Naive B cell (primary cell): ENCODE measurements around the gene ATP5MG. TPM values are rescaled to one million over a fixed set of nuclear protein-coding genes. Genes with fewer than 3 reads are reported as not detected.
"Not testable (repeated sequence)": the region's sequence is repeated elsewhere in the genome, so short reads cannot be mapped to it uniquely, and the experiment has no call there.

ENCODE experiments used
- ATAC-seq, 2 donors: fragments of 150-1000 bp; cut with Tn5 transposase; 2 replicates each; pipeline ENCODE4 v1.10.0; 2021; ENCODE audit warnings: low read depth in 2 of 2, mild to moderate bottlenecking in 2 of 2, moderate library complexity in 2 of 2
- DNase-seq: peaks from one replicate; pipeline ENCODE4 v3.0.0; 2022
- H3K27ac Mint-ChIP-seq, 6 donors: one replicate each; pipeline ENCODE4 v1.8.0; 2020 to 2022; ENCODE audit warnings: mild to moderate bottlenecking in 6 of 6, mixed read lengths in 6 of 6, moderate library complexity in 5 of 6, inconsistent platforms in 2 of 6
- H3K27me3 Mint-ChIP-seq, 3 donors: one replicate each; pipeline ENCODE4 v1.8.0; 2021 to 2022; ENCODE audit warnings: mixed read lengths in 3 of 3, mild to moderate bottlenecking in 1 of 3
- H3K36me3 Mint-ChIP-seq, 2 donors: one replicate each; pipeline ENCODE4 v1.8.0; 2020 to 2022; ENCODE audit warnings: mixed read lengths in 2 of 2, inconsistent platforms in 1 of 2, mild to moderate bottlenecking in 1 of 2
- H3K4me1 Mint-ChIP-seq, 3 donors: one replicate each; pipeline ENCODE4 v1.8.0; 2020 to 2022; ENCODE audit warnings: mixed read lengths in 3 of 3, inconsistent platforms in 1 of 3, mild to moderate bottlenecking in 1 of 3, moderate library complexity in 1 of 3
- H3K4me3 Mint-ChIP-seq, 8 donors: one replicate each; pipeline ENCODE4 v1.8.0; 2020 to 2022; ENCODE audit warnings: mild to moderate bottlenecking in 8 of 8, mixed read lengths in 8 of 8, moderate library complexity in 8 of 8, inconsistent platforms in 2 of 8
- H3K9me3 Mint-ChIP-seq, 7 donors: one replicate each; pipeline ENCODE4 v1.8.0; 2020 to 2022; ENCODE audit warnings: mixed read lengths in 7 of 7, mild to moderate bottlenecking in 5 of 7, inconsistent platforms in 2 of 7, moderate library complexity in 1 of 7
- polyA plus RNA-seq, 6 donors: library from polyadenylated mRNA; unstranded; fragments of 300-500 nt; fragmentation: Illumina TruSeq; gene quantifications; one replicate each; pipeline ENCODE4 v1.2.3, GENCODE V29; 2021; ENCODE audit warnings: low read depth in 6 of 6

The ATP5MG gene
- polyA plus RNA-seq, 6 donors from 2014 or later, result 418 to 680 (median 501) TPM

DNA sequence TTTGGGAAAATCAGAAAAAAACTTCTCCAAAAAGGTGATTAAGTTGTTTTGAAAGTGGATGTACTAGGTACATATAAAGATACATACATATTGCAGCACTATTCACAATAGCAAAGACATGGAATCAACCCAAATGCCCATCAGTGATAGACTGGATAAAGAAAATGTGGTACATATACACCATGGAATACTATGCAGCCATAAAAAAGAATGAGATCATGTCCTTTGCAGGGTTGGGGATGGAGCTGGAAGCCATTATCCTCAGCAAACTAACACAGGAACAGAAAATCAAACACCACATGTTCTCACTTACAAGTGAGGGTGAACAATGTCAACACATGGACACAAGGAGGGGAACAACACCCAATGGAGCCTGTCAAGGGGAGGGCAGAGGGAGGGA is 15.5 kb downstream of the ATP5MG start:
- H3K27me3 Mint-ChIP-seq, H3K4me3 Mint-ChIP-seq, H3K27ac Mint-ChIP-seq, H3K9me3 Mint-ChIP-seq, ATAC-seq, H3K36me3 Mint-ChIP-seq, H3K4me1 Mint-ChIP-seq, DNase-seq: not testable (repeated sequence)

- no peak overlapping the region for H3K27ac Mint-ChIP-seq
- DNase-seq (no peak), ATAC-seq (no peak)
- no peaks in the 10 kb centered on the region for H3K9me3 Mint-ChIP-seq
- no peaks in the 10 kb centered on the region for H3K27me3 Mint-ChIP-seq
- no peaks in the 10 kb centered on the region for H3K36me3 Mint-ChIP-seq
- no peak overlapping the region for H3K4me3 Mint-ChIP-seq
- H3K4me1 Mint-ChIP-seq, result peaks cover 0 to 6% (median 4%) of the 10 kb centered on the region in 3 donors
Measured at GRCh38 chr11:118417801-118418200, 16.4 kb downstream of the ATP5MG start.

GRCh38 chr11:118418766-118419165 is 17.4 kb downstream of the ATP5MG start:
- Mint-ChIP-seq H3K27me3 (no peaks in the 10 kb centered on the region), H3K9me3 (no peaks in the 10 kb centered on the region), H3K4me1 (no peaks in the 10 kb centered on the region), H3K36me3 (no peaks in the 10 kb centered on the region), H3K4me3 (no peak overlapping the region), H3K27ac (no peak overlapping the region)
- ATAC-seq (no peak), DNase-seq (no peak)

- Mint-ChIP-seq H3K36me3 (no peaks in the 10 kb centered on the region), H3K9me3 (no peaks in the 10 kb centered on the region), H3K4me3 (no peak overlapping the region), H3K27me3 (no peaks in the 10 kb centered on the region), H3K27ac (peak overlapping the region in 1 of 6 donors; percentile 2), H3K4me1 (no peaks in the 10 kb centered on the region)
- no peak for ATAC-seq
- DNase-seq, result no peak
Measured at GRCh38 chr11:118427707-118428106, 26.3 kb downstream of the ATP5MG start.

GRCh38 chr11:118430956-118431355 is 29.6 kb downstream of the ATP5MG start:
- no peak for DNase-seq
- Mint-ChIP-seq H3K27ac (peak overlapping the region in 1 of 6 donors; percentile 33), H3K27me3 (no peaks in the 10 kb centered on the region), H3K9me3 (no peaks in the 10 kb centered on the region), H3K4me3 (peak overlapping the region in 1 of 8 donors; percentile 11), H3K36me3 (no peaks in the 10 kb centered on the region), H3K4me1 (peaks cover 15 to 17% (median 16%) of the 10 kb centered on the region in 3 donors)
- no peak for ATAC-seq

- peaks cover 33 to 37% (median 34%) of the 10 kb centered on the region in 3 donors for H3K4me1 Mint-ChIP-seq
- no peaks in the 10 kb centered on the region for H3K9me3 Mint-ChIP-seq
- DNase-seq (no peak), ATAC-seq (no peak)
- H3K36me3 Mint-ChIP-seq, result no peaks in the 10 kb centered on the region
- no peaks in the 10 kb centered on the region for H3K27me3 Mint-ChIP-seq
- H3K27ac Mint-ChIP-seq, result peak overlapping the region in 3 of 6 donors; percentile 19 to 66 (median 55)
- H3K4me3 Mint-ChIP-seq, result peak overlapping the region; percentile 88 to 98 (median 96)
Measured at GRCh38 chr11:118434123-118434552, 32.7 kb downstream of the ATP5MG start.

DNA sequence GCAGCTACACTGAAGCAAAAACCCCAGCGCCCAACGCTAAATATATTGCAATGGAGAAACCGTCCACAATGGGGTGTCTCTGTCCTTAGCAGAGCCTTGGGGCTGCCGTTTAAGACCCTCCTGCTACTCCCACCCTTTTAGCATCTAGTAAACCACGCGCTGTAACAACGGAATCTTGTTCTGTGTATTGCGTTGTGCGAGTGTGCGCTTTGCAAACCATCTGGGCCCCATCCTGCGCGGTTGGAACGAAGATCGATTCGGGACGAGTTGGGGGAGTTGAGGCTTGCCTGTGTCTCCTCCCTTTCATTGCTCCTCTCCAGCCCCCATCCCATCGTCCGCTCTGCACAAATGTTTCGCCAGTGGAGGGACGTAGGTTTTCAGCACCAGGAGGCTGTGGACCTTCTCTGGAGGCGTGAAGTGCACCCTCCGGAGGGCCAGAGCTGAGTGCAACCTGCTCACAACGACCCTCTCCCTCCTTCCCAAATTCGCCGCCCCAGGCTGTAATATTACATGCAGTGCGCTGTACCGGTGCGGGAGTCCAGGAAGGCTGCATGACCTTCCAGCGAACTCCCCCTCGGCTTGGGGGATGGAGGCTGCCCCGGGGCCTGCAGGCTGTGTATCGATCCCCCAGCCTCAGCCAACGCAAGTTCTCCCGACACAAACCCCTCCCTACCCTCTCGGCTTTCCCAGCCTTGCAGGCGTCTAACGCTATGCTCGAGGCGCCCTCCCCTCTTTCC is 33.3 kb downstream of the ATP5MG start:
- no peak for ATAC-seq

DNA sequence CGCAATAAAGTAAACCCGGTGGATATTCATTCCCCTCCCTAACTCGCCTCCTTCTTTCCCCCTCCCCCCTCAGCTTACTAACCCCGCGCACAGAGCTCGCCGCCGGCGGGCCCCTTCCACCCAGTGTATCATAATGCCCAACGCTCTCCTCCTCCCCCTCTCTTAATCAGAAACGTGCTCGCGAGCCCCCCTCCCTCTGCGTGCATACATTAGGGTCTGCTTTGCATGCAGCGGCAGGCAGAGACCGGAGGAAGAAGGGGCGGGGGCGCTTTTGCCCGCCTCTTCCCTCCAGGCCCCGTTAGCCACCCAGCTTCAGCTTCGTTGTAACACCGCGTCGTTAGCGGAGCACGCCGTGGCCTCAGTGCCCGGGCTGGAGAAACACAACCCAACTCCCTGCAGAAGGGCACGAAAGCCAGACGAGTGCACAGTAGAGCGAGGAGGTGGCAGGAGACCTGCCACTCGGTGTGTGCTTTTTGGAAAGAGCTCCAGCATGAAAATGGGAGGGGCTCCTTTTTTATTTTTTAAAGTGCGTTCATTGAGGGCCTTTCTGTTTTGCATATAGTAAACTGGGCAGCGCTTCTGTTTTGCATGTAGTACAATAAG is 34.0 kb downstream of the ATP5MG start:
- Mint-ChIP-seq H3K27me3 (no peaks in the 10 kb centered on the region), H3K9me3 (no peaks in the 10 kb centered on the region), H3K4me1 (peaks cover 41 to 46% (median 43%) of the 10 kb centered on the region in 3 donors), H3K27ac (peak overlapping the region; percentile 92 to 99 (median 98)), H3K36me3 (no peaks in the 10 kb centered on the region), H3K4me3 (peak overlapping the region; percentile 88 to 98 (median 96))
- peak; percentile 23 to 27 for ATAC-seq
- peak; percentile 69 for DNase-seq

More for the DNA sequence above, 33.3 kb downstream of the ATP5MG start:
- Mint-ChIP-seq H3K27me3 (no peaks in the 10 kb centered on the region), H3K4me1 (peaks cover 36 to 40% (median 37%) of the 10 kb centered on the region in 3 donors), H3K27ac (peak overlapping the region; percentile 19 to 98 (median 94)), H3K36me3 (no peaks in the 10 kb centered on the region), H3K9me3 (no peaks in the 10 kb centered on the region), H3K4me3 (peak overlapping the region; percentile 88 to 98 (median 96))
- DNase-seq, result peak; percentile 39

DNA sequence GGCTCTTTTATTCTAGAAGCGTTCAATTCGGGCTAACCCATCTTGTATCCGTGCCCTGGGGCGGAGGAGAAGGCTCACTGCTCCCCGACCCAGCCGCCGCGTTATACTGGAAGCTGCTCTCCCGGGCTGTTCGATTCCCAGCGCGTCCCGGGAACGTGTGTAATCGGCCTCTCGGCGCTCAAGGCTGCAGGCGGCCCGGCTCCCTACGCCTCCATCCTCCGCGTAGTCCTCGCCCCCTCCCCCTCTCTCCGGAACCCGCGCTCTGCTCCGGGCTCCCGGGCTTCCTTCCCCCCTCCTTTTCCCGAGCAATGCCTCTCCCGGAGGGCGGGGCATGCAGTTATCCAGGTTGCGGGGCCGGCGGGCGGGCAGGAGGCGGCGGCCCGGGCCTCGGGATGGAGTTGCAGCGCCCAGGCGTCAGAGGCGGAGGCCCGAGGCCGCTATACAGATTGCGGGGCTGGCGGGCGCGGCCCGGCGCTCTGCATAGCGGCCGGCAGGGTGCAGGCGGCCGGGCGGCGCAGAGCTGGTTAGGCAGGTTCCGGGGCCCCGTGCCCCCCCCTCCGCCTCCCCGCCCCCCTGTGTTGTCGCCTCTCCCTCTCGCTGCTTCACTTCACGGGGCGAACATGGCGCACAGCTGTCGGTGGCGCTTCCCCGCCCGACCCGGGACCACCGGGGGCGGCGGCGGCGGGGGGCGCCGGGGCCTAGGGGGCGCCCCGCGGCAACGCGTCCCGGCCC is 34.7 kb downstream of the ATP5MG start, which contains the start of gene KMT2A:
Gene KMT2A, plus strand, starts transcription at position 600 of the 732 bp plus-strand sequence. Its CDS starts 21 bp downstream, at position 621.
- Mint-ChIP-seq H3K27me3 (no peaks in the 10 kb centered on the region), H3K27ac (peak within 1 kb of the TSS; percentile 92 to 99 (median 98)), H3K4me1 (peaks cover 47 to 53% (median 48%) of the 10 kb centered on the region in 3 donors), H3K36me3 (no peaks in the 10 kb centered on the region), H3K9me3 (no peaks in the 10 kb centered on the region), H3K4me3 (peak within 1 kb of the TSS; percentile 95 to 99 (median 97))
- DNase-seq (peak; percentile 94), ATAC-seq (peak; percentile 55 to 63)

- Mint-ChIP-seq H3K4me1 (peaks cover 49 to 57% (median 55%) of the 10 kb centered on the region in 3 donors), H3K4me3 (peak overlapping the region; percentile 94 to 99 (median 96)), H3K27ac (peak overlapping the region in 5 of 6 donors; percentile 16 to 99 (median 98)), H3K27me3 (no peaks in the 10 kb centered on the region), H3K9me3 (no peaks in the 10 kb centered on the region), H3K36me3 (peaks cover 0 to 2% of the 10 kb centered on the region in 2 donors)
- peak; percentile 10 to 17 for ATAC-seq
- no peak for DNase-seq
Measured at GRCh38 chr11:118436639-118437207, 35.3 kb downstream of the ATP5MG start.

DNA sequence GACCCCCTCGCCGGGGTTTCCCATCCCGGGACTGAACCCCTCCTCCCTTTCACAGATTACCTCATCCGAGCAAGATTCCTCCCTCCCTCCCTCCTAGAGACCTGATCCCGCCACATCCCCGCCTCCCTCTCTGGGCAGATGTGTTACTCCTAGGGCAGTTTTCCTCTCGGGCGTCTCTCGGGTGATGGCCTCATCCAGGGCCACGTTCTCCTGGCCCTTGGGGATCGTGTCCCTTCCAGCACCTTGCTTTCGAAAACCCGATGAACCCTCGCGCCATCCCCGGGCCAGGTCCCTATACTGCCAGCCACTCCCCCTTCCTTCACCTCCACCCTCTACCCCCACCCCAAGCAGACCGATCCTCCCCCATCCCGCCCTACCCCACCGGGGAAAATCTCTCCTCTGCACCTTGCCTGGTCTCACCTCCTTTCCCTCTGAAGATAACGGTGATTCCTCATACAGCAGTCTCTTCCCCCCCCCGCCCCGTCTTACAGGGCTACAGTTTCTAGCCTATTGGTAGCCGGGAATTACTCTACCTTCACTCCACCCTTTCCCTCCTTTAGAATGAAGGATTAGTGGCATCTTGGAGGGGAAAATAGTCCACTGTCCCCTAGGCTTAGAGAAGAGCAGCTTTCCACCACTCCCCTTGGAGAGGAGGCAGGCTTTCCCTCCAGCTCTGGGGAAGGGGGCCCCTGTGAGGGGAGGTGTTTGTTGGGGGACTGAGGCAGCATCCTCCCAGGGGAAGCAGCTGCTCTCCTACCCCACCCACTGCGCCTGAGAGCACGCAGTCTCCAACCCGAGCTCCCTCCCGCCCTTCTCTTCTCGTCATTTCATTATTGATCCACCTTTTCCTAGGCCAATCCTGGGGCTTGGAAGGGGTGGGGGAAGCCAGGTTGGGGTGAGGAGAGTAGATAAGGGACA is 36.1 kb downstream of the ATP5MG start:
- Mint-ChIP-seq H3K36me3 (peaks cover 0 to 6% of the 10 kb centered on the region in 2 donors), H3K27ac (peak overlapping the region; percentile 90 to 99 (median 98)), H3K9me3 (no peaks in the 10 kb centered on the region), H3K4me1 (peaks cover 55 to 63% (median 62%) of the 10 kb centered on the region in 3 donors), H3K4me3 (peak overlapping the region; percentile 94 to 99 (median 96)), H3K27me3 (no peaks in the 10 kb centered on the region)
- DNase-seq (peak; percentile 17), ATAC-seq (no peak)

DNA sequence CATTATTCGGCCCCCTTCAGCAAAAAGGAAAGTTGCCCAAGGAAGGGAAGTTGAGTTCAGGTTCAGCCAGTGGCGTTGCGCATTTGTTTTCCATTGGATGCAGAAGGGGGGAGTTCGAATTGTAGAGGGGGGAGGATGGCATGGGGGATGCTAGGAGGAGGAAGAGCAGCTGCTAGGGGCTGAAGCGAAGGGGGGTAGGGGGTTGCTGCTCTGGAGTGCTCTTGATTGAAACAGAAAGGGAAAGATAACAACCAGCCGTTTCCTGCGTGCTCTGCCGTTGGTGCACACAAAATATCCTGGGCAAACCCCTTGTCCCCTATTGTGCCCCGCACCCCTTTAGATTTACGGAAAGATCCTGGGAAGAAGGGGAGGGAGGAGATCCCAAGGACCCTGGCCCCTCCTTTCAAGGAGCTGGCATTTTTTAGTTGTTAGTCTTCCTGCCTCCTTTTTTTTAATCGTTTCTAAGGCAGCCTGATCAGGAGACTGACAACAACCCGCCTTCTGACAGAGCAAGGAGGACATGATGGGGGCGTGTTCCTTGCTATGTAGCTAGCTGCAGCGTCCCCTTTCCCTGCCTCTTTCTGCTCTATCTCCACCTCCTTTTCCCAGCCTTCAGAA is 37.0 kb downstream of the ATP5MG start:
- Mint-ChIP-seq H3K27ac (peak overlapping the region; percentile 90 to 99 (median 98)), H3K36me3 (peaks cover 0 to 6% of the 10 kb centered on the region in 2 donors), H3K9me3 (no peaks in the 10 kb centered on the region), H3K4me3 (peak overlapping the region; percentile 94 to 99 (median 96)), H3K27me3 (no peaks in the 10 kb centered on the region), H3K4me1 (peaks cover 64 to 72% (median 72%) of the 10 kb centered on the region in 3 donors)
- DNase-seq, result peak; percentile 69
- peak; percentile 48 to 50 for ATAC-seq
